CD8-positive, alpha-beta memory T cell (primary cell): ENCODE results near the gene ITGA2B. TPM values are rescaled to one million over a fixed set of nuclear protein-coding genes. Genes with fewer than 3 reads are reported as not detected.

Source experiments
- CTCF ChIA-PET: fragments of 350-600 bp; sonication (Branson Sonifier 250); formaldehyde crosslinking; loops from one replicate; lab custom pipeline; 2021; ENCODE audit warnings: antibody characterized with exemption; lab: Charles Lee
- POLR2A ChIA-PET: fragments of 350-600 bp; sonication (Branson Sonifier 250); formaldehyde crosslinking; loops from one replicate; lab custom pipeline; 2021; ENCODE audit warnings: antibody characterized with exemption; lab: Charles Lee
- DNase-seq, 5 donors: peaks; one replicate each; pipeline versions ENCODE4 v3.0.0 to v3.0.0-alpha.2; 2020 to 2022; ENCODE audit warnings: mixed read lengths in 1 of 5
- H3K27ac ChIP-seq: one replicate; pipeline ENCODE4 v1.7.0; 2013; ENCODE audit warnings: low read depth, mild to moderate bottlenecking, low read length, moderate library complexity
- H3K27me3 ChIP-seq: 2 replicates; pipeline ENCODE4 v1.7.0; 2013; ENCODE audit warnings: low read length, mild to moderate bottlenecking; ENCODE audit not compliant: insufficient read depth, poor library complexity, severe bottlenecking
- H3K36me3 ChIP-seq: 2 replicates; pipeline ENCODE4 v1.7.0; 2013; ENCODE audit warnings: mild to moderate bottlenecking, low read length, moderate library complexity; ENCODE audit not compliant: insufficient read depth
- H3K4me1 ChIP-seq: 2 replicates; pipeline ENCODE4 v1.7.0; 2013; ENCODE audit warnings: mild to moderate bottlenecking, low read length, moderate library complexity; ENCODE audit not compliant: insufficient read depth
- H3K4me3 ChIP-seq: 2 replicates; pipeline ENCODE4 v1.7.0; 2013; ENCODE audit warnings: mild to moderate bottlenecking, low read length
- H3K9me3 ChIP-seq: 2 replicates; pipeline ENCODE4 v1.7.0; 2013; ENCODE audit warnings: mild to moderate bottlenecking, low read length
- H3K27ac Mint-ChIP-seq, 8 donors: one replicate each; pipeline ENCODE4 v1.8.0; 2020 to 2021; ENCODE audit warnings: mixed read lengths in 8 of 8, mild to moderate bottlenecking in 6 of 8, inconsistent platforms in 3 of 8, moderate library complexity in 3 of 8
- H3K27me3 Mint-ChIP-seq, 2 donors: one replicate each; pipeline ENCODE4 v1.8.0; 2020 to 2021; ENCODE audit warnings: mixed read lengths in 2 of 2, mild to moderate bottlenecking in 1 of 2, moderate library complexity in 1 of 2
- H3K36me3 Mint-ChIP-seq, 3 donors: one replicate each; pipeline ENCODE4 v1.8.0; 2020 to 2021; ENCODE audit warnings: mixed read lengths in 3 of 3, inconsistent platforms in 1 of 3, mild to moderate bottlenecking in 1 of 3
- H3K4me1 Mint-ChIP-seq, 3 donors: one replicate each; pipeline ENCODE4 v1.8.0; 2020 to 2021; ENCODE audit warnings: mixed read lengths in 3 of 3, inconsistent platforms in 1 of 3, mild to moderate bottlenecking in 1 of 3
- H3K4me3 Mint-ChIP-seq, 7 donors: one replicate each; pipeline ENCODE4 v1.8.0; 2020 to 2021; ENCODE audit warnings: mixed read lengths in 7 of 7, mild to moderate bottlenecking in 6 of 7, moderate library complexity in 4 of 7, inconsistent platforms in 2 of 7
- H3K9me3 Mint-ChIP-seq, 5 donors: one replicate each; pipeline ENCODE4 v1.8.0; 2020 to 2022; ENCODE audit warnings: mixed read lengths in 5 of 5, mild to moderate bottlenecking in 3 of 5, moderate library complexity in 2 of 5, inconsistent platforms in 1 of 5
- polyA plus RNA-seq: library from polyadenylated mRNA; unstranded; fragments of 300-500 nt; fragmentation: Illumina TruSeq; gene quantifications from one replicate; pipeline ENCODE4 v1.2.3, GENCODE V29; 2021
- total RNA-seq, 2 experiments: library from RNA; stranded (reverse); gene quantifications; one replicate each; pipeline ENCODE4 v1.2.3, GENCODE V29; 2021

The ITGA2B gene
- total and polyA plus RNA-seq, 3 experiments from 2014 or later: 0.12 to 0.31 TPM; not detected in 1

DNA sequence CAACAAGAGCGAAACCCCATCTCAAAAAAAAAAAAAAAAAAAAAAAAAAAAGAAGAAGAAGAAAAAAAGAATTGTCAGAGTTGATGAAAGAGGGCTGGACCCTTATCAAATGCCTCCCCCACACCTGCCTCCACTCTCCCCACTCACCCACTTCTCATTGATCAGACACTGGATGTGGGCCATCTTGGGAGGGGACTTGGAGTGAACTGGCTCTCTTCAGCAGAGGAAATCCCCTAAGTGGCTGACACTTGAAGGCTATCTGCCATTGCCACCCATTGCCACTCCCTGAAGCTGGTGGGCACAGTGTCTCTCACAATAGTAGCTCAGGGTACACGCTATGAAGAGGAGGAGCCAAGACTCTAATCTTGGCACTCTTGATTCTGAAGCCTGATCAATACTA, 1.6 kb downstream of the ITGA2B start:
- DNase-seq: no peak
- no peak overlapping the region for H3K4me3 ChIP-seq
- no peaks in the 10 kb centered on the region for H3K9me3 ChIP-seq
- peaks cover 8% of the 10 kb centered on the region for H3K27me3 ChIP-seq
- no peaks in the 10 kb centered on the region for H3K9me3 Mint-ChIP-seq
- H3K4me3 Mint-ChIP-seq: no peak overlapping the region
- H3K27ac ChIP-seq: no peak overlapping the region
- peaks cover 10% of the 10 kb centered on the region for H3K4me1 ChIP-seq
- POLR2A ChIA-PET: no interaction called here
- H3K27ac Mint-ChIP-seq: no peak overlapping the region
- CTCF ChIA-PET: no interaction called here
- H3K36me3 ChIP-seq: no peaks in the 10 kb centered on the region
- H3K4me1 Mint-ChIP-seq: peaks cover 13 to 30% (median 15%) of the 10 kb centered on the region in 3 donors
- no peaks in the 10 kb centered on the region for H3K36me3 Mint-ChIP-seq
- peaks cover 24 to 34% of the 10 kb centered on the region in 2 donors for H3K27me3 Mint-ChIP-seq

- peaks cover 24 to 41% of the 10 kb centered on the region in 2 donors for H3K27me3 Mint-ChIP-seq
- no peak for DNase-seq
- ChIA-PET CTCF (no interaction called here), POLR2A (no interaction called here)
- H3K36me3 Mint-ChIP-seq: no peaks in the 10 kb centered on the region
- H3K4me3 ChIP-seq: peak overlapping the region; percentile 61
- peak overlapping the region in 3 of 8 donors; percentile 30 to 66 (median 60) for H3K27ac Mint-ChIP-seq
- peak overlapping the region; percentile 56 to 87 (median 76) for H3K4me3 Mint-ChIP-seq
- H3K4me1 ChIP-seq: peaks cover 10% of the 10 kb centered on the region
- no peaks in the 10 kb centered on the region for H3K36me3 ChIP-seq
- peaks cover 8% of the 10 kb centered on the region for H3K27me3 ChIP-seq
- H3K4me1 Mint-ChIP-seq: peaks cover 13 to 30% (median 15%) of the 10 kb centered on the region in 3 donors
- no peaks in the 10 kb centered on the region for H3K9me3 ChIP-seq
- no peaks in the 10 kb centered on the region for H3K9me3 Mint-ChIP-seq
- H3K27ac ChIP-seq: no peak overlapping the region
Measured at GRCh38 chr17:44386182-44386525, 3.3 kb downstream of the ITGA2B start.

GRCh38 chr17:44385287-44386181, 3.9 kb downstream of the ITGA2B start:
- peak overlapping the region; percentile 63 to 87 (median 76) for H3K4me3 Mint-ChIP-seq
- ChIA-PET POLR2A (no interaction called here), CTCF (no interaction called here)
- peaks cover 24 to 41% of the 10 kb centered on the region in 2 donors for H3K27me3 Mint-ChIP-seq
- H3K4me1 ChIP-seq: peaks cover 10% of the 10 kb centered on the region
- H3K4me1 Mint-ChIP-seq: peaks cover 13 to 30% (median 15%) of the 10 kb centered on the region in 3 donors
- no peaks in the 10 kb centered on the region for H3K36me3 Mint-ChIP-seq
- H3K27ac ChIP-seq: peak overlapping the region; percentile 54
- peak overlapping the region; percentile 61 for H3K4me3 ChIP-seq
- H3K27me3 ChIP-seq: peaks cover 8% of the 10 kb centered on the region
- no peaks in the 10 kb centered on the region for H3K9me3 Mint-ChIP-seq
- H3K36me3 ChIP-seq: no peaks in the 10 kb centered on the region
- peak; percentile 68 to 81 (median 76) for DNase-seq
- H3K9me3 ChIP-seq: no peaks in the 10 kb centered on the region
- H3K27ac Mint-ChIP-seq: peak overlapping the region in 2 of 8 donors; percentile 33 to 60

GRCh38 chr17:44384823-44385286, 4.6 kb downstream of the ITGA2B start:
- Mint-ChIP-seq H3K27ac (peak overlapping the region in 2 of 8 donors; percentile 33 to 37), H3K9me3 (no peaks in the 10 kb centered on the region), H3K4me1 (peaks cover 13 to 30% (median 15%) of the 10 kb centered on the region in 3 donors), H3K4me3 (peak overlapping the region; percentile 56 to 87 (median 75)), H3K27me3 (peaks cover 24 to 41% of the 10 kb centered on the region in 2 donors), H3K36me3 (no peaks in the 10 kb centered on the region)
- Histone ChIP-seq H3K4me3 (peak overlapping the region; percentile 45), H3K36me3 (no peaks in the 10 kb centered on the region), H3K9me3 (no peaks in the 10 kb centered on the region), H3K4me1 (peaks cover 10% of the 10 kb centered on the region), H3K27me3 (peaks cover 8% of the 10 kb centered on the region), H3K27ac (no peak overlapping the region)
- DNase-seq: no peak
- ChIA-PET POLR2A (no interaction called here), CTCF (no interaction called here)

GRCh38 chr17:44384281-44384822, 5.1 kb downstream of the ITGA2B start:
- peaks cover 11 to 25% (median 15%) of the 10 kb centered on the region in 3 donors for H3K4me1 Mint-ChIP-seq
- no peaks in the 10 kb centered on the region for H3K36me3 Mint-ChIP-seq
- H3K4me1 ChIP-seq: peaks cover 10% of the 10 kb centered on the region
- peak overlapping the region in 1 of 8 donors; percentile 63 for H3K27ac Mint-ChIP-seq
- ChIA-PET POLR2A (no interaction called here), CTCF (no interaction called here)
- H3K36me3 ChIP-seq: no peaks in the 10 kb centered on the region
- peaks cover 8% of the 10 kb centered on the region for H3K27me3 ChIP-seq
- DNase-seq: no peak
- peak overlapping the region; percentile 45 for H3K4me3 ChIP-seq
- H3K27me3 Mint-ChIP-seq: peaks cover 21 to 41% of the 10 kb centered on the region in 2 donors
- no peaks in the 10 kb centered on the region for H3K9me3 Mint-ChIP-seq
- H3K4me3 Mint-ChIP-seq: peak overlapping the region in 5 of 7 donors; percentile 58 to 82 (median 75)
- no peaks in the 10 kb centered on the region for H3K9me3 ChIP-seq
- no peak overlapping the region for H3K27ac ChIP-seq

DNA sequence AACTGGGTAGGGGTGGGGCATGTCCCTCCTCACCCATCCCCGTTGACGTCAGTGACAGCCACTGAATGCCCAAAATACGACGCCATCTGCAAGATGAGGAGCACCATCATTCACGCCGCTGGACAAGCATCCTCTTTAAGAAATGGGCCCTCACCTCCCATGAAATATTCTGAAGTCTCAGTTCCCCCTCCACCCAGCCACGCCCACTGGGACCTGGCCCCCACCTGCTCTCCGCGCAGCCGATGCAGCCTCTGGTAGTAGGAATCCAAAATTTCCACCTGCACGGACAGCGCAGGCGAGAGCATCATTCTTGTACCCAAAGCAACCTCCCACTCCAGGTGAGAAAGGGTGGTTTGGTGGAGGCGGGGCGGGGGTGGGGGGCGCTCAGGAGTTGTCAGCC, 5.6 kb downstream of the ITGA2B start:
- Mint-ChIP-seq H3K9me3 (no peaks in the 10 kb centered on the region), H3K4me1 (peaks cover 10 to 25% (median 15%) of the 10 kb centered on the region in 3 donors), H3K36me3 (no peaks in the 10 kb centered on the region), H3K27ac (no peak overlapping the region), H3K4me3 (no peak overlapping the region), H3K27me3 (peaks cover 18 to 39% of the 10 kb centered on the region in 2 donors)
- DNase-seq: no peak
- peaks cover 8% of the 10 kb centered on the region for H3K27me3 ChIP-seq
- H3K4me3 ChIP-seq: no peak overlapping the region
- H3K4me1 ChIP-seq: peaks cover 10% of the 10 kb centered on the region
- CTCF ChIA-PET: no interaction called here
- no peaks in the 10 kb centered on the region for H3K9me3 ChIP-seq
- H3K36me3 ChIP-seq: no peaks in the 10 kb centered on the region
- POLR2A ChIA-PET: no interaction called here
- H3K27ac ChIP-seq: no peak overlapping the region

GRCh38 chr17:44383363-44383762, 6.1 kb downstream of the ITGA2B start:
- Mint-ChIP-seq H3K9me3 (no peaks in the 10 kb centered on the region), H3K4me3 (no peak overlapping the region), H3K27me3 (peaks cover 18 to 43% of the 10 kb centered on the region in 2 donors), H3K4me1 (peaks cover 10 to 25% (median 15%) of the 10 kb centered on the region in 3 donors), H3K36me3 (no peaks in the 10 kb centered on the region), H3K27ac (peak overlapping the region in 1 of 8 donors; percentile 35)
- Histone ChIP-seq H3K4me1 (peaks cover 10% of the 10 kb centered on the region), H3K27ac (no peak overlapping the region), H3K27me3 (peaks cover 8% of the 10 kb centered on the region), H3K4me3 (no peak overlapping the region), H3K9me3 (no peaks in the 10 kb centered on the region), H3K36me3 (no peaks in the 10 kb centered on the region)
- DNase-seq: no peak
- ChIA-PET POLR2A (no interaction called here), CTCF (no interaction called here)

DNA sequence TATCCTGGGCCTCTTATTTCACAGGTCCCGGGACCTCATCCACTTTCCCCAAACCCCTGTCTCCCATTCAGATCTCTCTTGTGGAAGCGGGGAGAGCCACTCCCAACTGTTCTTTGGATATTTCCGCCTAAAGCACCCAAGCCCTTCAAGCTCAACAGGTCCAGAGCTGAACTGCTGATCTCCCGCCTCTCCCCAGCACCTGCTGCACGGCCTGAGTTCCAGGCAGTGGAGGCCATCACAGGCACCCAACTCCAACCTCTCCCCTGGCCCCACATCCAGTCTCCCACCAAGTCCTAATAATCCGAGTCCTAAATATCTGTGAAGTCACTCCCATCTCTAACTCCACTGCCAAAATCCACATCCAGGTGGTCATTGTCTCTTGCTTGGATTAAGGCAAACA, 6.5 kb downstream of the ITGA2B start:
- Mint-ChIP-seq H3K4me1 (peaks cover 10 to 24% (median 15%) of the 10 kb centered on the region in 3 donors), H3K27ac (peak overlapping the region in 1 of 8 donors; percentile 35), H3K4me3 (no peak overlapping the region), H3K36me3 (no peaks in the 10 kb centered on the region), H3K9me3 (no peaks in the 10 kb centered on the region), H3K27me3 (peaks cover 16 to 41% of the 10 kb centered on the region in 2 donors)
- Histone ChIP-seq H3K4me3 (no peak overlapping the region), H3K4me1 (peaks cover 10% of the 10 kb centered on the region), H3K9me3 (no peaks in the 10 kb centered on the region), H3K27me3 (peaks cover 8% of the 10 kb centered on the region), H3K36me3 (no peaks in the 10 kb centered on the region), H3K27ac (no peak overlapping the region)
- no peak for DNase-seq
- ChIA-PET POLR2A (no interaction called here), CTCF (no interaction called here)
